Tongue (tissue), 2 donors: ENCODE data around the gene CCN6. TPM values are rescaled to one million over a fixed set of nuclear protein-coding genes. Genes with fewer than 3 reads are reported as not detected.

Source experiments
- DNase-seq: peaks from one replicate; pipeline ENCODE4 v3.0.0-alpha.2; 2015
- total RNA-seq: library from RNA; depleted of rRNA; stranded (reverse); fragments of >200 nt; gene quantifications from one replicate; pipeline ENCODE4 v1.2.3, GENCODE V29; 2014

CCN6 gene
- total RNA-seq, 1 donor from 2014 or later: not detected

DNA sequence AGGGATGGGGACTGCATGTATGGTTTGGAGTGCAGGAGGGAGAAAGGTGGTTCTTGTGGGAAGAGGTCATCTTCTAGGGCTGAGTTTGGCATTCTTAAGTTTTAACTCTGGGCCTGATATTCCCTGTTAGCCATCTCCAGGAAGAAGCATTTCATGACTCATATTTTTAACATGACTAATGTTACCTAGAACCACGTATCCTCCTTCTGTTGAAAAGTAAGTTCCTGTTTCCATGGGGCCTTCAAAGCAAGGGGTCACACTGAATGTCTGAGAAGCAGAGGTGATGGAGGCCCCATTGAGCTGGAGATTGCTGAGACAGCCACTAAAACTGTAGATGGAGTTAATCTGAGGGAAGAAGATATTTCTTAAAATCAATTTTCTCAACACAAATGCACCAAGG is 63.6 kb downstream of the CCN6 start:
- no peak for DNase-seq

DNA sequence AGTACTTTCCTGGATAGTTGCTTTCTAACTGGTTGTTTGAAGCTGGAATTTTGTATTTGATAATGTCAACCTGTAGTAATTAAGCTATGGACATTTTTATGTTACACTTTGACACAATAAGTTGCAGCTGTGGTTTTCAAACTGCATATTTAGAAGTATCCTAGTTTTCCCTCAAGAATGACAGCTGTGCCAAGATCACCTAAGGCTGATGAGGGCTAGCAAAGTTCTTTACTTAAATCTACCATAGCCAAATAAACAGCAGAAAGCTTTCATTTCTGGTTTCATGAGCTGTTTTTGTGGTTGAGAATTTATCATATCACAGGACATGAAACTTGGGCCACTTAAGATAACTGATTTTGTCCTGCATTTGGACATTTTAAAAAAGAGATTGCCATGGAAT is 64.1 kb downstream of the CCN6 start:
- no peak for DNase-seq

Other genes with a start within 250 kb of the CCN6 start
- gene FYN, start 180.7 kb upstream of the CCN6 start, total RNA-seq: 139 TPM
- gene TUBE1, start 33.4 kb downstream of the CCN6 start, total RNA-seq: 50.9 TPM
- gene FAM229B, start 33.5 kb downstream of the CCN6 start, total RNA-seq: 12.1 TPM
- gene LAMA4, start 200.5 kb downstream of the CCN6 start, total RNA-seq: 247 TPM